Caki2 (cell line): ENCODE data around the gene DDI2. TPM values are rescaled to one million over a fixed set of nuclear protein-coding genes. Genes with fewer than 3 reads are reported as not detected.
"Not testable (repeated sequence)": the region's sequence is repeated elsewhere in the genome, so short reads cannot be mapped to it uniquely, and the experiment has no call there.

ENCODE experiments used
- DNase-seq: peaks from one replicate; pipeline ENCODE4 v3.0.0-alpha.2; 2015; ENCODE audit warnings: low read depth
- in situ Hi-C: cut with HindIII; loops from 2 replicates; pipeline ENCODE4 v1.10.0; 2016; ENCODE audit warnings: low sequenced_read_pairs, low pct_unique_long_range_greater_than_20kb, mixed read lengths
- total RNA-seq: library from RNA; depleted of rRNA; stranded (reverse); fragments of >200 nt; shearing (Covaris generic); gene quantifications from 2 replicates; pipeline ENCODE4 v1.2.3, GENCODE V29; 2014; ENCODE audit warnings: low replicate concordance

DDI2 gene
- total RNA-seq, 1 experiment from 2014 or later: 4.3 TPM

GRCh38 chr1:15625056-15625917 lies 8.0 kb downstream of the DDI2 start:
- DNase-seq: no peak
- in situ Hi-C loops: no loop called here

GRCh38 chr1:15626269-15626950 lies 9.2 kb downstream of the DDI2 start:
- DNase-seq: no peak
- in situ Hi-C loops: no loop called here

DNA sequence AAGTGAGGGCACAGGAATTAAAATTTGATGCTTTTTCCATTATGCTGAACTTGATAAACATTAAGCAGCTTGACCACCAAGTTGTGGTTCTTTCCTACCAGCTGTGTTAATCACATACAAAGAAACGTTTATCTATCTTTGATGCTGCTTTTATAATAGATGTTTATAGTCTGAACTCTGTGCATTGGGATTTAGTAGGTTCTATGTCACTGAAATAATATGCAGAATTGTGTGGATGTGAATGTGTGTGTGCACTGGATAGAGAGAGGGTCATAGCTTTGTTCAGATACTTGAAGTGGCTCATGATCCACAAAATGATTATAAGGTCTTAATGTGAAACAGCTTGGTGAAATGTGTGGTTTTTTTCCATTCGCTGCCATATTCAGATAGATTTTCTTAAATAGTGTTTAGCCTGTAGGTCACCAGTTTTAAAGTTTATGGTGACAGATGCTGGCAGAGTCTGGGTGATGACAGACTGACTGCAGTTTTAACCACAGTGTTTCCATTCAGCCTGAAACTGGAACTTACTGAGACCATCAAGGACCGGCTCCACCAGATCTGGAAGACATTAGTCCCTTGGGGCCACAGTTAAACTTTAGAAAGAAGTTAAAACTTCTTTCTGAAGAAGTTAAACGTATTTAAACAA lies 10.2 kb downstream of the DDI2 start:
- DNase-seq: no peak
- in situ Hi-C loops: no loop called here

- no peak for DNase-seq
- in situ Hi-C loops: no loop called here
These were observed 10.7 kb downstream of the DDI2 start for GRCh38 chr1:15628003-15628402.

- no peak for DNase-seq
- in situ Hi-C loops: no loop called here
These were observed 16.6 kb downstream of the DDI2 start for GRCh38 chr1:15633756-15634420.

DNA sequence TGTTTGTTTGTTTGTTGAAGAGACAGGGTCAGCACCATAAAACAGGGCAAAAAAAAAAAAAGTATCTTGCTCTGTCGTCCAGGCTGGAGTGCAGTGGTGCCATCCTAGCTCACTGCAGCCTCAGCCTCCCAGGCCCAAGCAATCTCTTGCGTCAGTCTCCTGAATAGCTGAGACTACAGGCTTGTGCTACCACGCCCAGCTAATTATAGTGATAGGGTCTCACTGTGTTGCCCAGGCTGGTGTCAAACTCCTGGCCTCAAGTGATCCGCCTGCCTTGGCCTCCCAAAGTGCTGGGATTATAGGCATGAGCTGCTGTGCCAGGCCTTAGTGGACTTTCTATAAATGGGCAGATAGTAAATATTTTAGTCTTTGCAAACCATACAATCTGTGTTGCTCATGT lies 19.2 kb downstream of the DDI2 start:
- DNase-seq: no peak
- in situ Hi-C loops: no loop called here

GRCh38 chr1:15637826-15638225 lies 20.6 kb downstream of the DDI2 start:
- in situ Hi-C loops: no loop called here

GRCh38 chr1:15639262-15639661 lies 22.0 kb downstream of the DDI2 start:
- in situ Hi-C loops: no loop called here
- no peak for DNase-seq

More at GRCh38 chr1:15637826-15638225, 20.6 kb downstream of the DDI2 start:
- no peak for DNase-seq

GRCh38 chr1:15639931-15640330 lies 22.7 kb downstream of the DDI2 start:
- DNase-seq: no peak
- in situ Hi-C loops: no loop called here

DNA sequence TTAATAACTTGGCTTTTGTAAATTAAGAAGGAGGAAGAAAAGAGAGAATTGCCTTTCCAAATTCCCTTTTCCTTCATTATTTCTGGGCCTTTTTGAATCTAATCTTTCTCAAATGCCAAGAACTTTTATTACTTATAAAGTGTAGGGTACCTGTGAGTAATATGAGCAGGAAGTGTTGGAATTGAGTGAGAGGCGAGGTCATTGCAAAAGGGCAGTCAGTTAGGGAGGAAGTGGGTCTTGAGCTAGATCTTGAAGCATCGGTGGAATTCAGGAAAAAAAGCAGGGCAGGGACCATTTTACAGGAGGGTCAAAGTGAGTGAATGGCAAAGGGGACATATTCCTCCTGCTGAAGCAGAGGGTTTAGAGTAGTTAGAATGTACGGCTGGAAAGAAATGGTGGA lies 23.4 kb downstream of the DDI2 start:
- in situ Hi-C loops: no loop called here

DNA sequence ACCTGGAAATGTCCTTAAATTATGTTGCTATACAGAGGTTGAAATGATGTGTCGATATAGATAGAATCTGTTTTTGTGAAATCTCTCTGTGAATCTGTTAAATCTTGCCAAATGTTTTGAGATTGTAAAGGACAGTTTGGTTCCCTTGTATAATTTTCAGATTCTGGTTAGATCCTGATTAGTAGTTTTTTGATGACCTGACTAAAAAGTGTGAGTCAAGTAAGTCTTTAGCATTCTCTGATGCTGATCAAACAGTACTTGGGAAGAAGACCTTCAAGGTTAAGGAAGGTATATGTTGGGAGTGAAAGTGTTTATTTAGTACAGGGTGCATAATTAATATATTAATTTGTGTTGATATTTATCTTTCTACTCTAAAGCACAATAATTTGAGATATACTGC lies 32.7 kb downstream of the DDI2 start:
- in situ Hi-C loops: no loop called here
- no peak for DNase-seq

More for the DNA sequence above, 23.4 kb downstream of the DDI2 start:
- DNase-seq: no peak

DNA sequence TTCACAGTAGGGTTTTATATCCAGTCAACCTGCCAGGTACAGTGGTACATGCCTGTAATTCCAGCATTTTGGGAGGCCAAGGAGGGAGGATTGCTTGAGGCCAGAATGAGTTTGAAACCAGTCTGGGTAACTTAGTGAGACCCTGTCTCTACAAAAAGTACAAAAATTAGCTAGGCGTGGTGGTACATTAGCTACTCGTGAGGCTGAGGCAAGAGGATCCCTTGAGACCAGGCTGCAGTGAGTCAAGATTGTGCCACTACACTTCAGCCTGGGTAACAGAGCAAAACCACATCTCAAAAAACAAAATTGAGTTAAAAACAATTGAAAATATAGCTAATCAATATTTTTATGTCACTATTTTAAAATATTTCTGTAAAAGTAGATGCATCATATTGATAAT lies 33.2 kb downstream of the DDI2 start:
- in situ Hi-C loops: no loop called here

GRCh38 chr1:15652130-15652529 lies 34.9 kb downstream of the DDI2 start:
- DNase-seq, in situ Hi-C loops: not testable (repeated sequence)

More for the DNA sequence above, 33.2 kb downstream of the DDI2 start:
- no peak for DNase-seq

- in situ Hi-C loops: no loop called here
- DNase-seq: no peak
These were observed 36.9 kb downstream of the DDI2 start for GRCh38 chr1:15654091-15654690.

DNA sequence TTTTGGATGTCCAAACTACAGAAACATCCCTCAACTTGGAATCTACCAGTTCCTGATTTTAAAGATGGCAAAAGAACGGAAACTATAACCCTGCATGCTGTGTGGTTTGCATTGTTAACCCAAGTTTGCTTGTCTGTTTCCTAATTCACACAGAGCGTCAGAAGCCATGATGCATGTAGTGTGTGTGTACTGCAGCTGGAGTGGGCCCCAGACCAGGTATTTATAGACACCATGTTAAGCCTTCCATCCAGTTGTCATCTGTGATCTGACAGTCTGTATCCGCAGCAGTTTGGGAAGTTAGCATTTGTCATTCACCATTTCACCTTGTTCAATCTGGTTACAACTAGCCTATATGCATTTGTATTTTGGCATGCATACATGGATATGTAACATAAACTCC lies 39.2 kb downstream of the DDI2 start:
- in situ Hi-C loops: no loop called here

GRCh38 chr1:15657021-15657420 lies 39.8 kb downstream of the DDI2 start:
- no peak for DNase-seq
- in situ Hi-C loops: no loop called here

More for the DNA sequence above, 39.2 kb downstream of the DDI2 start:
- DNase-seq: no peak

GRCh38 chr1:15660151-15660550 lies 42.9 kb downstream of the DDI2 start:
- no peak for DNase-seq
- in situ Hi-C loops: no loop called here

GRCh38 chr1:15662477-15662876 lies 45.2 kb downstream of the DDI2 start:
- in situ Hi-C loops: no loop called here
- DNase-seq: no peak
